Activated CD8-positive, alpha-beta memory T cell treated with anti-CD3 and anti-CD28 coated beads for 48 hours (primary cell): Measurements from ENCODE around the gene PHF3.

ENCODE experiments used
- DNase-seq, 3 experiments: peaks; one replicate each; pipeline ENCODE4 v3.0.0-alpha.2; 2020; ENCODE audit warnings: low read depth in 2 of 3, low spot score in 2 of 3

The PHF3 gene

DNA sequence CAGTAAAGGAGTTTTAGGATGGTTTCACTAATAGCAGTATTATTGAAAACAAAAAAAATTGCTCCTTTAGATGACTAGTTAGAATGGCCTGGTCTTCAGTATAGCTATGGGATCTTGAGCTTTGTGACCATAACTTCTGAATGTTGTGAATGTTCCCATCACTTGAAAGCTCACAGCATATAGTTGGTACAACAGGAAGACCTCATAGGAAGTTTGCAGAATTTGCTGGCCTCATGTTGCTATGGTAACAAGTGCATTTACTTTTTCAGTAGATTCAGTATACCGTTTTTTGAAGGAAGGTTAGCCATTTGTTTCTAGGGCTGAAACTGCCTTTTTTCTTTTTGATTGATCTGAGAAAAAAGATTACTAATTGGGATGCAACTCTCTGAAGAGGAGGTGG, 8.3 kb downstream of the PHF3 start:
- DNase-seq: no peak

DNA sequence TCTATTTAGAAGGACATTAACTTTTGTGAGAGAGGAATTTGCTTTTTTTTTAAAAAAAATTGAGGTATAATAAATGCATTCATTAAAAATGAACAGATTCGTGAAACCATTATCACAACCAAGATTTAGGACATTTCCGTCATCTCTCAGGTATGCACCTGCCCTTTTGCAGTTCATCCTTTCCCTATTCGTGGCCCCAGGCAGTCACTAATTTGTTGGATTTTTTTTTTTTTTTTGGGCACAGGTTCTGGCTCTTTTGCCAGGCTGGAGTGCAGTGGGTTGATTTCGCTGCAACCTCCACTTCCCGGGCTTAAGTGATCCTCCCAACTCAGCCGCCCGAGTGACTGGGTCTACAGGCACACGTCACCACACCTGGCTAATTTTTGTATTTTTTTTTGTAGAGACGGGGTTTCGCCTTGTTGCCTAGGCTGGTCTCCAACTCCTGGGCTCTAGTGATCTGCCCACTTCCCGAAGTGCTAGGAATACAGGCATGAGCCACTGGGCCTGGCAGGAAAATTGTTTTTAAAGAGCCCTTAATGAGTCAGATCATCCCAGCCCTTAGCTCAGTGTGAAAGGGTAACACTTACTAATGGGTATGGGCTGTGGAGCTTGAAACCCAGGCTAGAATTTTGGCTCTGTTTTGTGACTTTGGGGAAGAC, 9.2 kb downstream of the PHF3 start:
- DNase-seq: no peak

DNA sequence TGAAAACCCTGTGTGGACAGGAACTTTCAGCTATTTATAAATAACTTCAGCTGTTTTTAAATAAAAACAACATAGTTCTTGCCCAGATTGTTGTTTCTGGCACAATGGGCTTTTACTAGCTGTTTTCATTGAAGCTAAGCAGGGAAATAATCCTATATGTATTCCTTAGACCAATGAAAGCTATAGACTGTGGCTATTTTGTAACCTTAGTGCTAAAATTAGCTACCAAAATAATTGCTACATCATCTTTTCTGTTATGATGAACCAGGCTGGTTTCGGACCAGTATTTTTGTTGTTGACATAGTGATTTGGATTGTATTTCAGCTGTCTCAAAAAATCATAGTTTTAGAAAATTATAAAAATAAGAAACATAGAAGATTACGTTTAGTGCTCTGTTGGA, 13.7 kb downstream of the PHF3 start:
- DNase-seq: no peak

DNA sequence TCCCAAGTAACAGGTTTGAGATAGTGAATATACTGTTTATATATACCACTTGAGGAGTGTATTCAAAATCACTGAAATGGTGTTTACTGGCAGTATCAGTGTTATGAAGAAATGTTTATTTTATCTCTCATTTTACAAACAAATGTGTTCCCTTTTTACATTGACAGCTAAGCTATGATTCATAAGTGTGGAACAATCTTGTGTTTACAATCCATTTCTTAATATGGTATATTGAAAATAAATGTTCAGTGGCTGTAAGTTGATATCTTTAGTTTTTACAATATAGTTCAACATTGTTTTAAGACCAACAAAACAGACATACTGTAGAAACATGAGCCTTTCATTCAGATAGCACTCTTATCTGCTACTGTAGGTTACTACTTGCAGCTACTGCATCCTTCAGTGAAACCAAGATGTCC, 14.3 kb downstream of the PHF3 start:
- no peak for DNase-seq

DNA sequence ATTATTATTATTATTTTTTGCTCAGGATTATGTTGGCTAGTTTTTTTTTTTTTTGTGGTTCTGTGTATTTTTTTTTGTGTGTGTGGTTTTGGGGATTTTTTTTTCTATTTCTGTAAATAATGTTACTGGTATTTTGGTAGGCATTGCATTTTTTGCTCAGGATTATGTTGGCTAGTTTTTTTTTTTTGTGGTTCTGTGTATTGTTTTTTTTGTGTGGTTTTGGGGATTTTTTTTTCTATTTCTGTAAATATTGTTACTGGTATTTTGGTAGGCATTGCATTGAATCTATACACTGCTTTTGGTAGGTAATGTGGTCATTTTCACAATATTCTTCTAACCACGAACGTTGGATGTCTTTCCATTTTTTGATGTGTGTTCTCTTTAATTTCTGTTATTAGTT, 17.4 kb downstream of the PHF3 start:
- no peak for DNase-seq

DNA sequence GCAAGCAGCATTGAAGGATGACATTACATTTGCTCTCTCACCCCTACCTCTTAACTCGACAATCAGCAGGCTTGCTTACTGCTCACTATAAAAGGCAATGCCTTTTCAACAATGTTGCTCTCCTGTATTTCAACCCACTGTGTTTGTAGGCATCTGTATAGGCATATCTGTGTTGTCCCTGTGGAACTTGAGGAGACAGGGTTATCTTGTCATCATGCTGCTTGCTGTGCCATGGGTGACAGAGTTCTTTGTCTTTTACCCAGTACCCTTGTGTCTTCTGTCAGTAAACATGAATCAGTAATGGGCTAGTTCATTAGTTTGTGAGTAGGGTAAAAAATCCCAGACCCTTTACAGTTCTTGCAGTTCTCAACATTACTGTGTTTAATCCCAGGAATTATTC, 25.2 kb downstream of the PHF3 start:
- no peak for DNase-seq

DNA sequence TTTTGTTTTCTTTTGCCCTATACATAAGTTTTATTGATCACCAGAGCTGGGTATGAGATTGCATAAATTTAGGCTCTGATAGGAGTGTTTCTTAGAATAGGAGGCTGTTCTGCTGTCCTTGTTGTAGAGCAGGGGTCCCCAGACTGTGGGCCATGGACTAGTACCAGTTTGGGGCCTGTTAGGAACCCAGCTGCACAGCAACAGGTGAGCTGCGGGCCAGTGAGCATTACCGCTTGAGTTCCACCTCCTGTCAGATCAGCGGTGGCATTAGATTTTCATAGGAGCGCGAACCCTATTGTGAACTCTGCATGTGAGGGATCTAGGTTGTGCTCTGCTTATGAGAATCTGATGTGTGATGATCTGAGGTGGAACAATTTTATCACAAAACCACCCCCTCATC, 26.2 kb downstream of the PHF3 start:
- no peak for DNase-seq

DNA sequence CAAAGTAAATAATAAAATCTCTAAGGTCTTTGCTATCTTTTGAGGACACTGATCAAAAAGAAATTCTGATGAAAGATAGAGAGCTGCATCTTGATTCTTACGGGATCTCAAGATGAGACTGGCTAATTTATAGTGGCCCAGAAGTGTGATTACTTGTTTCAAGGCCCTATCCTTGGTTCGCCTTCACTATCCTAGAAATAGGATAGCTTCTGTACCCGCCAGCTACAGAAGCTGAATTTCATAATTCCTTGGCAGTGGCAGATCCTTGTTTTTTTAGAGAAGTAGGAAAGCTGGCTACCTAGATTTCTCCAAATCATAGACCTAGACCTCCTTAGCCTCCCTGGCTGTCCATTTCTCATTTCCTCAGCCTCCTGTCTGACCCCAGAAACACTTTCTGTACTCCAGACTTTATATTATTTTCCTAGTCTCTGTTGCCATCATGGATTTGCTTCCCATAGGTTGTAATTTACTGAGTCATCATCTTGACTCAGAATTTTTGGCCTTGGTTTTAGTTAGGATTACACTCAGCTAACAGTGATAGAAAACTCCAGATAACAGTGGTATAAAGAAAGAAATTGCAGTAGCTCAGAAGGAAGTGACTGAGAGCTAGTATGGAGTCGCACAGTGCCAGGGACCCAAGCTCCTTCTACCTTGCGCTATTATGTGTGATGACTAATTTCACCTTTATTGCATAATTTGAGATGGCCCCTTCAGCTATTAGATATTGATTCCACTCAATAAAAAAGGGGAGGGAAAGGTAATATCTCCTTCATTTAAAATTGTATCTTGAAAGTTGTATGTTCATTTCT, 27.7 kb downstream of the PHF3 start:
- DNase-seq: no peak

DNA sequence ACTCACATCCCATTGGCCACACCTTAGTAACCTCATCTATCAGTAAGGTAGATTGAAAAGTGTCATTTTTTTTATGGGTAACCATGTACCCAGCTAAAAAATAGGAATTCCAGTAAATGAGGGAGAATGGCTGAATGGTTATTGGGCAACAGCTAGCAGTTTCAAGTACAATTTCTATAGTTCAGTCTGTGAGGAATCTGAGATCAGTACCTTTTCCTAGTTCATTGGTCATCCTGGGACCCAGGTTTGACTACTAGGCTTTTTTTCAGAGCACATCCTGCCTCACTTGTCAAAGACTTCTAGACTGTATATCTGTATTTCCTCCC, 28.3 kb downstream of the PHF3 start:
- DNase-seq: no peak

DNA sequence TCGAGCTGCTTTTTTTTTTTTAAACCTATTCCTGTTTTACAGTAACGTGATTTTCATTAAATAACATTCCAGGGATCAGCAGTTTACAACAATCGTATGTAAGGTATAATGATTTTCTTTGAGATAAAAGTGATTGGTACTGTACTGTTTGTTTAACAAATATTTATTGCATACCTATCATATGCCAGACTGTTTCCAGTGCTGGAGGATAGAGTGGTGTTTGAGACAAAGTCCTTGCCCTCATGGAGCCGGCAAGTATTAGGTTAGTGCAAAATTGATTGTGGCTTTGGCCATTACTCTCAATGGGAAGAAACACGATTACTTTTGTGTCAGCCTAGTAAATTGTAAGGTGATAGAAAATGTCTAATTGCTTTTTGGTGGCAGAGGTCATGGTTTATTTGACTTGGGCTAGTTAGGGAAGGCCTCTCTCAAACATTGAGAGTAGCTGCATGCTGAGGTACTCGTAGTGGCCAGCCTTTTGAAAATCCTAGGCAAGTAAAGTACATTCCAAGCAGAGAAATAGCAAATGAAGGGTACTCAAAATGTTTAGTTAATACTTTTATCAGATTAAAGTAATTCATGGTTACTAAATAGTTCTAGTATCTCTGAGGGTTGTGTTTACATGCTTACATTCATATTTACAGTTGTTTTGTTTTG, 35.6 kb downstream of the PHF3 start:
- no peak for DNase-seq

DNA sequence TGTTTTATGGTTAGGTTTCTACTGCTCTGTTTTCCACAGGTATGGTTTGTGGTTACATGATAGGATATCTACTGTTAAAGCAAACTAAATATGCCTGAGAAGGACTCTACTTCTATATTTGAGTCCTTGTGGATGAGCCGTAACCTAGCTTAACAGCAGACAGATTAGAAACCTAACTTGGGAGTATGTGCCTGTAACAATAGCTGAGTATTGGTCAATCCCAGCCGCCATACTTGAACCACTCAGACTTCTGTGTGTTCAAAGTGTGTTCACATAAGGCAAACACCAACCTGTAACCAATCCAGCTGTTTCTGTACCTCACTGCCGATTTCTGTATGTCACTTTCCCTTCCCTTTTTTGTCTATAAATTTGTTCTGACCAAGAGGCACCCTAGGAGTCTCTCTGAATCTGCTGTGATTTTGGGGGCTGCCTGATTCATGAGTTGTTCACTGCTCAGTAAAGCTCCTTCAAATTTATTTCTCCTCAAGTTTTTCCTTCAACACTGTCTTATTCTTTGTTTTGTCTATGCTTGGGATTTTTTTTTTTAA, 37.1 kb downstream of the PHF3 start:
- DNase-seq: no peak

DNA sequence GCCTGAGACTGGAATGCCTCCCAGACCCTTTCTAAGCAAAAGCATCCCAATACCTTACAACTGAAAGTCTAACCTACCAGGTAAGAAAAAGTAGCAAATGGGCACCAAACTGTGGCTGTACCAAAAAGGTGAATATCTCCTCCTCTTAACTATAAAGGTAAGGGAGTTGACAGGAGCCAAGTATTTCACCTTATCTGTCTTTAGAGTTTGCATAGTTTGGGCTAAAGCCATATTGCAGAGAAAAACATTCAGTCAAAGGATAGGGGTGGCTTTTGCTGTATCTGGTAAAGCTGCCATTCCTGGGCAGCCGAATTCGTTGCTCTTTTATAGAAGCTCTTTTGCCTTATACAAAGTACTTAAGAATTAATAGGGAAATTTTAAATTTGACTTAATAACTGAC, 38.1 kb downstream of the PHF3 start:
- DNase-seq: no peak

DNA sequence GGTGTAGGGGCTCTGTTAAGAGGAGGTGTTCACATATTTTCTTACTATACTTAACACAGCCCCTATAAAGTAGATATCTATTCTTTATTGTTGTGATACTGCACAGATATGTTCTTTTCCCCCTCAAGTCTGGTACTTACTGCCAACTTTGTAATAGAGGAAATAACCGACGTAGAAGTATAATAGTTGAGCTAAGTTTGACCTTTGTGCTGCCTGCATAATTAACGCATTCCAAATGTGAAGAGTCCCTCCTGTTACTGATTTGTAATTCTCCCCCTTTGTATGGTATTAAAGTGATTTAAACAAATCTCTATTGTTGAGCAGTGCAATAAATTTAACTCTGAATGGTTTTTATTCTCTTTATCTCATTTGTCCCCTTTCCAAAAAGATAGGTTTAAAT, 39.0 kb downstream of the PHF3 start:
- no peak for DNase-seq

DNA sequence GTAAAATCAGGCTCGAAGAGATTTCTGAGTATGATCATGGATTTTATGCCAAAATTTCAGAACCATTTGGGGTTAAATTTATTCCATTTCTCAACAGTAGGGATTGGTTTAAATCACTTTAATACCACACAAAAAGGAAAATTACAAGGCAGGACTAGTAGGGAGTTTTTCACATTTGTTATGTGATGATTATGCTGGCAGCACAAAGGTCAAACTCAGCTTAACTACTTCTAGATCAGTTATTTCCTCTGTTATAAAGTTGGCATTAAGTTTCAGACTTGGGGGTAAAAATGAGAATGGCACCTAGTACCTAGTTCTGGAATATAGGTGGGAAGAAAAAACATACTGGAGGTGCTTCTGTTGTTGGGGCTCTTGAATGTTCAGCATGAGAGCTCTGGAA, 39.5 kb downstream of the PHF3 start:
- no peak for DNase-seq

DNA sequence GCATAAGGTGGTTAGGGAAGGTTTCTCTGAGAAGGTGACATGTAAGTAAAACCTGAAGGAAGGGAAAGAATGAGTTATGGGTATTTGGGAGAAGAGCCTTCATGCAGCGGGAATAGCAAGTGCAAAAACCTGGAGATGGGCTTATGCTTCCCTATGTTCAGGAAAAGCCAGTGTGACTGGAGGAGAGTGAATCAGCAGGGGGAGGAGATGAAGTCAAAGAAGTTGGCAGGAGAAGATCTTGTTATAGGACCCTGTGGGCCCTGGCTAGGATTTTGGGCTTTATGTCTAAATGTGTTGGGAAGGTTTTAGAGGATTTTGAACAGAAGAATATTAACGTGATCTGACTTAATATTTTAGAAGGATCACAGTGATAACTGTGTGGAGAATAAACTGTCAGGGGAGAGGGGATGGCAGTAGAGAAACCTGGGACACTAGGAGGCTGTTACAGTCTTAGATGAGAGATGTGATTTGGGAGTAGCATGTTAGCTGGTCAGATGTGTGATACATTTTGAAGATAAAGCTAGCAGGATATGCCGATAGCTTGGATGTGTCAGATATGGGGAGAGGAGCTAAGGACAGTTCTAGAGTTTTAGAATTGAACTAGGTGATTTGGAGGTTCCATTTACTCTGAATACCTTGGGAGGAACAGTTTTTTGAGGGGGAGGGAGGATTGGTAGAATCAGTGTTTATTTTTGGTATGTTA, 41.0 kb downstream of the PHF3 start:
- DNase-seq: no peak

DNA sequence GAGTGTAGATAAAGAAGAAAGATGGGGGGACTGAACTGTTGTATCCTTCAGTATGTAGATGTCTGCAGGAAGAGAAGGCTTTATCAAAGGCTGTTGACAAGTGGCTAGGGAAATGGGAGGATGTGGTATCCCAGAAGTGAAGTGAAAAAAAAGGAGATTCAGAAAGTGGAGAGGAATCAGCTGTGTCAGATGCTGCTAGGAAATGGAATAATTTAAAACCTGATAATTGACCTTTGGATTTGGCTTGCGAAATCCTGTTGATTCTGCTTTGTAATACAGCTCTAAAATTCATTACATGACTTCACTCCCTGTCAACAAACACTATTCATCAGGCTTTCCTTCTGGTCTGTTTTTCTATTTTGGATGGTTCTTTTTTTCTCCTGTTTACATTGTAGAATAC, 41.7 kb downstream of the PHF3 start:
- no peak for DNase-seq

DNA sequence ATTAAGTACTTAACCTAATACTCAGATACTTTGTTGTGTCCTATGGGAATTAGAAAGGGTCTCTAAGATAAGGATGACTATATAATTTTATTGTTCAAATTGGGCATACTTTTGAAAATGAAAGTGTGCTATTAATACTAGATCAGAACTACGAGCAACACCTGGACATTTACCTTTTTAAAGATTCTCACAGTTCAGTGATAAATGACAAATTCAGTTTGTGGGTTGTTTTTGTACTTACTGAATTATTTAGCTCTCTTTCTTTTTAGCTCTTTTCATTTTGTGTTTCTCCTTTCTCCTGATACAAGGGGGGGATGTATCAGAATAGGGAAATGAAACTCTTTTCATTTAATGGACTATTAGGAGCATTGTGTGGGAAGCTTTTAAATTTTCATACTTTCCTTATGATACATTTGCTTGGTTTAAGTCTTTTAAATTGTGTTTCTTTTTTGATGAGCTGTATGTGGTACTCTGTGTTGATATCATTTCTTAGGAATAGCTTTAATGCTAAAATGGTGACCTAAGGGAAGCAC, 47.5 kb downstream of the PHF3 start:
- no peak for DNase-seq

DNA sequence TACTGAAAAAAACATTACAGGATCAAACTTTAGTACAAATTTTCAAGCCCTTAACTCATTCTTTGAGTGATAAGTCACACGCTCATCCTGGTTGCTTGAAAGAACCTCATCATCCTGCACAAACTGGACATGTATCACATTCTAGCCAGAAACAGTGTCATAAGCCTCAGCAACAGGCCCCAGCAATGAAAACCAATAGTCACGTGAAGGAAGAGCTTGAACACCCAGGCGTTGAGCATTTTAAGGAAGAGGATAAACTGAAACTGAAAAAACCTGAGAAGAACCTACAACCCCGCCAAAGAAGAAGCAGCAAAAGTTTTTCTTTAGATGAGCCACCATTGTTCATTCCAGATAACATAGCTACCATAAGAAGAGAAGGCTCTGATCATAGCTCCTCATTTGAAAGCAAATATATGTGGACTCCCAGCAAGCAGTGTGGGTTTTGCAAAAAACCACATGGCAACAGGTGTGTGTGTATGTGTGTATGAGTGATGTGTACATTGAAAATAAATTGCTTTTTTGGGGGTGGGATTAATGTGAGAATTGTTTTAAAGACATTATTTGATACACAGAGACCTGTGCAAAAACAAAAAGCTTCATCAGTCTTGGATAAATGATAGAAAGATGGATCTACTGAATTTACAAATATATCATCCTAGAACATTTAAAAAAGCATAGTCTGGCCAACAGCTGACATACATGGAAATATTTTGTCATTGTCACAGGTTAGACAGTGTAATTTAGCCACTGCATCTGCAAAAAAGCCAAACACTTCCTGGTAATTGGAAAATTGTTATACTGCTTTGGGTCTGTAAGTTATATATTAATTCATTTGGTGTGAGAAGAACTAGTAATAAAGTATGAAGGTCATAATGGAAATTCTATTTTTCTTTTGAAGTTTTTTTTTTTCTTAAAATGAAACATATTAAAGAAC, 50.1 kb downstream of the PHF3 start:
- DNase-seq: no peak

DNA sequence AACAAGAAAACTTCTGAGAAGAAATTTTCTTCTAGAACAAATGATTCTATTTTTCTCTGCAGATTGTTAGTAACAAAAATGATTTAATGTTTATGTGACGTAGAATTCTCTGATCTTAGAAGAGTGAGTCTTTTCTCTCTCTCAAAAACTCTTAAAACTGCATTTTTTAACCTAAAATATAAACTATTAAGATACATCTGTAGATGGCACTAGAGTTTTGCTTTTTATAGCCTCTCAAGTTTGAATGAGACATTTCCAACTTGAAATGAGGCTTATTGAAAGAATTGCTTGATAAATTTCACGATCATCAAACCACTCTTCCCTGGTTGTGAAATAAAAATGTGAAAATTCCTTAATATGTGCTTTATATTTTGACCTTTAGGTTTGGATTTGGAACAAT, 53.8 kb downstream of the PHF3 start:
- no peak for DNase-seq

DNA sequence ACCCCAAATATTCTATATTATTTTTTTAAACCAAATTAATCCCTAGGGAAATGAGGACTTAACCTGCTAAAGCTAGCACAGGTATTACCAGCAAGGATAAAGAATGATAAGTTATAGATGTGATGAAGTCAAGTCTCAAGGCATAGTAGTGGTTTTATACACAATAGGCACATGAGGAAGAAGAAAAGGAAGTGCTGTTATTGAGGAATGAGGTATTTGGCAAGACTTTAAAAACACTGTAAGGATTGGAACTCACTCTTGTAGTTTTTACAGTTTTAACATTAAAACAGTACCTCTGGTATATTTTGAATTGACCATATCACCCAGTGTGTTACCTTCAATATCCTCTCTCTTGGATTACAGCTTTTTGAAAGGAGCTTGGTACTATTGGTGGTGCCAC, 54.6 kb downstream of the PHF3 start:
- no peak for DNase-seq
